Osteoblast (primary cell): Measurements from ENCODE around the gene MCM3. TPM values are rescaled to one million over a fixed set of nuclear protein-coding genes. Genes with fewer than 3 reads are reported as not detected.

Experiments
- DNase-seq: peaks from one replicate; pipeline ENCODE4 v3.0.0; 2011; ENCODE audit warnings: low spot score, mixed read lengths; ENCODE audit not compliant: insufficient read length; ENCODE audit errors: missing footprints
- H2AFZ ChIP-seq: 2 replicates; pipeline ENCODE4 v1.6.0; 2011; ENCODE audit warnings: mild to moderate bottlenecking, low read length
- H3K27ac ChIP-seq: 2 replicates; pipeline ENCODE4 v1.5.1; 2011; ENCODE audit warnings: mild to moderate bottlenecking, low read depth, low read length, moderate library complexity
- H3K27me3 ChIP-seq: 2 replicates; pipeline ENCODE4 v1.6.0; 2012; ENCODE audit warnings: mild to moderate bottlenecking, control low read depth, inconsistent platforms, low read length, moderate library complexity; ENCODE audit not compliant: insufficient read depth
- H3K36me3 ChIP-seq: 2 replicates; pipeline ENCODE4 v1.5.1; 2011; ENCODE audit warnings: mild to moderate bottlenecking, low read length, control low read depth, moderate library complexity; ENCODE audit not compliant: insufficient read depth
- H3K4me1 ChIP-seq: 2 replicates; pipeline ENCODE4 v1.5.1; 2011; ENCODE audit warnings: mild to moderate bottlenecking, low read length, control low read depth, moderate library complexity; ENCODE audit not compliant: insufficient read depth
- H3K4me2 ChIP-seq: 2 replicates; pipeline ENCODE4 v1.6.0; 2011; ENCODE audit warnings: mild to moderate bottlenecking, low read length; ENCODE audit not compliant: insufficient read depth
- H3K4me3 ChIP-seq: fragments of 200-600 bp; sonication (generic); 3 replicates; pipeline ENCODE4 v1.5.1; 2012; ENCODE audit warnings: mild to moderate bottlenecking, low read length, inconsistent platforms; ENCODE audit not compliant: insufficient read depth
- H3K79me2 ChIP-seq: 2 replicates; pipeline ENCODE4 v1.6.0; 2012; ENCODE audit warnings: mild to moderate bottlenecking, low read length, control low read depth, inconsistent platforms; ENCODE audit not compliant: insufficient read depth
- H3K9me3 ChIP-seq: 2 replicates; pipeline ENCODE4 v1.5.1; 2011; ENCODE audit warnings: low read depth, low read length, control low read depth
- H4K20me1 ChIP-seq: 2 replicates; pipeline ENCODE4 v1.6.0; 2012; ENCODE audit warnings: mild to moderate bottlenecking, low read length, control low read depth; ENCODE audit not compliant: insufficient read depth
- total RNA-seq: library from RNA; depleted of rRNA; stranded (reverse); fragments of >200 nt; gene quantifications from 2 replicates; pipeline ENCODE4 v1.2.3, GENCODE V29; 2012
- TF ChIP-seq, protein P1 (sequence below): IDR thresholded peaks from 2 replicates; pipeline ENCODE4 v1.5.1; 2011; ENCODE audit warnings: mild to moderate bottlenecking, low read depth, low read length, moderate library complexity; ENCODE audit errors: extremely low read depth

Gene MCM3
- total RNA-seq, 1 donor = 19.2 TPM

DNA sequence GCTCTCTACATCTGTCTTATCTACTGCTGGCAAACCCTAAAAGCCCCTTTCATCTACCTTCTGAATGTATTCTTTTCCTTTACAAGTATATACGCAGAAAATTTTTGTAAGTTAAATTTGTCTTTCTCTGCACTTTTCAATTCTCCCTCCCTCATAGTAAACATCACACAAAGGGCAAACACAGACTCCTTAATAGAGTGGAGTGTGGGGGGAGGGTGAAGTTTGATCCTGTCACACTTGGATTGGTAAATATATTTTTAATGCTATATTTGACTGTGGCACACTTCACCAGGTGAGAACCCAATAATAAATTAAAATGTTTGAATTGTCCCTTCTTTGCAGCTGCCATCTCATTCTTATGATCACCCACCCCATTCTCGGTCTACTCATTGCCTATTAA is 44.2 kb upstream of the MCM3 start:
- TF ChIP-seq, protein P1, sequence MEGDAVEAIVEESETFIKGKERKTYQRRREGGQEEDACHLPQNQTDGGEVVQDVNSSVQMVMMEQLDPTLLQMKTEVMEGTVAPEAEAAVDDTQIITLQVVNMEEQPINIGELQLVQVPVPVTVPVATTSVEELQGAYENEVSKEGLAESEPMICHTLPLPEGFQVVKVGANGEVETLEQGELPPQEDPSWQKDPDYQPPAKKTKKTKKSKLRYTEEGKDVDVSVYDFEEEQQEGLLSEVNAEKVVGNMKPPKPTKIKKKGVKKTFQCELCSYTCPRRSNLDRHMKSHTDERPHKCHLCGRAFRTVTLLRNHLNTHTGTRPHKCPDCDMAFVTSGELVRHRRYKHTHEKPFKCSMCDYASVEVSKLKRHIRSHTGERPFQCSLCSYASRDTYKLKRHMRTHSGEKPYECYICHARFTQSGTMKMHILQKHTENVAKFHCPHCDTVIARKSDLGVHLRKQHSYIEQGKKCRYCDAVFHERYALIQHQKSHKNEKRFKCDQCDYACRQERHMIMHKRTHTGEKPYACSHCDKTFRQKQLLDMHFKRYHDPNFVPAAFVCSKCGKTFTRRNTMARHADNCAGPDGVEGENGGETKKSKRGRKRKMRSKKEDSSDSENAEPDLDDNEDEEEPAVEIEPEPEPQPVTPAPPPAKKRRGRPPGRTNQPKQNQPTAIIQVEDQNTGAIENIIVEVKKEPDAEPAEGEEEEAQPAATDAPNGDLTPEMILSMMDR = no peak
- H4K20me1 ChIP-seq = no peaks in the 10 kb centered on the region
- DNase-seq = no peak

DNA sequence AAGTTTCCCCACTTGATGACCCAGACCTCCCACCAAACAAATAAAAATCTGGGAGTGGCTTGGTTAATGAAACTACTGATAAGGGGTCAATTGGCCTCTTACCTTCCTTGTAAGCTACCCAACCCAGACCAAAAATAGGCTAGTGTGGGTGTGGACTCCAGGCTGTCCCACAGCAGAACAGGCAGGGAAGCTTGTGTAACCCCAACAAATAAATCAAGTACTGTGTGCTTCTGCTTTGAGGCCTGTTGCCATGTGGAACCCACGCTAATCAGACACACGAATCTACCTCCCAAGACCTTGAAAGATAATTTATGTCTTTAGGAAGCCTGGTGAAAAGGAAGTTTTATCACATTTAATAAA is 43.7 kb upstream of the MCM3 start:
- H3K36me3 ChIP-seq = no peaks in the 10 kb centered on the region
- no peak overlapping the region for H3K4me2 ChIP-seq
- H2AFZ ChIP-seq = no peak overlapping the region
- no peaks in the 10 kb centered on the region for H4K20me1 ChIP-seq
- H3K4me1 ChIP-seq = peaks cover 5% of the 10 kb centered on the region
- no peak overlapping the region for H3K4me3 ChIP-seq
- no peak for DNase-seq
- H3K27ac ChIP-seq = no peak overlapping the region
- TF ChIP-seq, protein P1 = no peak
- H3K79me2 ChIP-seq = no peaks in the 10 kb centered on the region
- H3K9me3 ChIP-seq = no peaks in the 10 kb centered on the region
- H3K27me3 ChIP-seq = no peaks in the 10 kb centered on the region

More for the DNA sequence above, 44.2 kb upstream of the MCM3 start:
- Histone ChIP-seq H3K27ac (no peak overlapping the region), H3K4me1 (peaks cover 5% of the 10 kb centered on the region), H2AFZ (no peak overlapping the region), H3K9me3 (no peaks in the 10 kb centered on the region), H3K27me3 (no peaks in the 10 kb centered on the region), H3K4me3 (no peak overlapping the region), H3K36me3 (no peaks in the 10 kb centered on the region), H3K79me2 (no peaks in the 10 kb centered on the region), H3K4me2 (no peak overlapping the region)

DNA sequence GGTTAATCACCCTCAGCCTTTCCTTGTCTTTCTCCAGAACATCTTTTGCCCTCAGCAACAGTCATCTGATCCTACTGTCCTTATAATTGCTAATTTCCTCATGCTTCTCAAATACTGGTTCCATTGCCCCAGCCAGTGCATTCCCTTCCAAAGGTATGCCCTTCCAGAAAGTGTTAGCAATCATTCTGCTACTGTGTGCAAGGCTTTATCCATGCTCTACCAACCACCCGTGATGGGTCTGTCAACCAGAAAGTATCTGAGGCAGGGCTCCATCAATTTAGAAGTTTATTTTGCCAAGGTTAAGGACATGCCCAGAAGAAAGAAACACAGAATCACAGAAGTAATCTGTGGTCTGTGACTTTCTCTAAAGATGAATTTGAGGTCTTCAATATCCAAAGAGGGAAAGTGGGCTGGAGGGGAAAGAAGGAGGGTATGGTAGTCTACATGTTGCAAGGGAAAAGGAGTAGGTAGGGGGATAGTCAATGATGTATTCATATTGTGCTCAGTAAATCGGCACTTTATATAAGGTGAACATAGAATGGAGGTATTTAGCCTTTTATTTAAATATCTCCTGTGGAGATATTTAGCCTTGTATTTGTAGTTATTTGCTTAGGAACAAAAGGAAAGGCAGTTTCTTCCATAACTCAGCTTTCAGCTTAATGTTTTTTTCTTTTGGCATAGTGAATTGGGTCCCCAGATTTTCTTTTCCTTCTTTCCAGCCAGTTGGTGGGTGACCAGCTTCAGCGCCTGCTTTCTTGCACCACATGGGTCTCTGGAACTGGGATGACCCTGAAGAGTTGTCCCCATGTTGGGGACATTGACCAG is 42.2 kb upstream of the MCM3 start:
- TF ChIP-seq, protein P1 = no peak
- H3K4me3 ChIP-seq = no peak overlapping the region
- H3K4me2 ChIP-seq = no peak overlapping the region
- peaks cover 4% of the 10 kb centered on the region for H3K4me1 ChIP-seq
- DNase-seq = no peak
- H3K36me3 ChIP-seq = no peaks in the 10 kb centered on the region
- no peaks in the 10 kb centered on the region for H4K20me1 ChIP-seq
- no peaks in the 10 kb centered on the region for H3K79me2 ChIP-seq
- no peaks in the 10 kb centered on the region for H3K9me3 ChIP-seq
- H3K27me3 ChIP-seq = no peaks in the 10 kb centered on the region
- H2AFZ ChIP-seq = no peak overlapping the region
- H3K27ac ChIP-seq = no peak overlapping the region

DNA sequence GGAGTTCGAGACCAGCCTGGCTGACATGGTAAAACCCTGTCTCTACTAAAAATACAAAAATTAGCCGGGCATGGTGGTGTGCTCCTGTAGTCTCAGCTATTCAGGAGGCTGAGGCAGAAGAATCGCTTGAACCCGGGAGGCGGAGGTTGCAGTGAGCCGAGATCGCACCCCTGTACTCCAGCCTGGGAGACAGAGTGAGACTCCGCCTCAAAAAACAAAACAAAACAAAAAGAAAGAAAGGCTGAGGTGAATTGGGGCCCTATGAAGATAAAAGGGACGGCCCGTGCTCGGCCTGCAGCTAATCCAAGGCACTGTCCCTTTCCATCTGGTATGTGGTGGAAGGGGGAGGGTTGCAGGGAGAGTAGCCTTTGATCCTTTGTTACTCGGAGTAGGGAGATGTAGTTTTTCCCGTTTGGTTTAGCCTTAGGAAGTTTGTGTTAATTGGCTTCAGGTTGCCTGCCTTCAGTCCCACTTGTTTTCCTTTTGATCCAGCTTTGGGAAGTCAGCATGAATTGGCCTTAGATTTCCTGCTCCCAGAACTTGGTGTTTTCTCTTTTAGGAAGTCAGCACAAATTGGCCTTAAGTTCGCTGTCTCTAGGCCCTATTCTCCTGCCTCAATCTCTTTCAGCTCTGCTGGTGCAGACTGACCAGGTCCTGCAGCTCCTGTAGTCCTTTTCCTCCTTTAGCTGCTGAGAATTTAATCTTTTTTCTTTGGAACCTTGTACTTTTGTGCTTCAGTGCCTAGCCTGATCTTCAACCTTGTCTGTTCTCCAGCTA is 41.3 kb upstream of the MCM3 start:
- DNase-seq = no peak
- H3K27ac ChIP-seq = no peak overlapping the region
- no peak overlapping the region for H3K4me2 ChIP-seq
- no peaks in the 10 kb centered on the region for H3K27me3 ChIP-seq
- no peaks in the 10 kb centered on the region for H3K9me3 ChIP-seq
- H3K79me2 ChIP-seq = no peaks in the 10 kb centered on the region
- no peak overlapping the region for H3K4me3 ChIP-seq
- no peaks in the 10 kb centered on the region for H4K20me1 ChIP-seq
- H3K36me3 ChIP-seq = no peaks in the 10 kb centered on the region
- TF ChIP-seq, protein P1 = no peak
- H2AFZ ChIP-seq = no peak overlapping the region
- no peaks in the 10 kb centered on the region for H3K4me1 ChIP-seq
